Neural cell (in vitro differentiated cells): Measurements from ENCODE around the gene KCTD16. TPM values are rescaled to one million over a fixed set of nuclear protein-coding genes. Genes with fewer than 3 reads are reported as not detected.

Source experiments
- H2AFZ ChIP-seq: fragments of 200-600, 300-800 bp; sonication (generic), shearing (Covaris generic); 2 replicates; pipeline ENCODE4 v1.6.0; 2014; ENCODE audit warnings: low read depth, mild to moderate bottlenecking, antibody characterized with exemption, low read length, moderate library complexity
- H3F3A ChIP-seq: fragments of 200-600 bp; shearing (Covaris generic); 2 replicates; pipeline ENCODE4 v1.6.1; 2016; ENCODE audit warnings: mild to moderate bottlenecking, moderate library complexity, mixed read lengths, antibody characterized with exemption, low read length; ENCODE audit not compliant: insufficient read depth, poor library complexity, severe bottlenecking
- H3K27ac ChIP-seq: fragments of 200-600, 300-800 bp; sonication (generic), shearing (Covaris generic); 2 replicates; pipeline ENCODE4 v1.5.1; 2014; ENCODE audit warnings: mild to moderate bottlenecking, low read length, moderate library complexity
- H3K27me3 ChIP-seq: fragments of 300-800, 200-600 bp; sonication (generic), shearing (Covaris generic); 2 replicates; pipeline ENCODE4 v1.6.0; 2014; ENCODE audit warnings: mild to moderate bottlenecking, low read depth, low read length, moderate library complexity; ENCODE audit not compliant: insufficient read depth
- H3K36me3 ChIP-seq: fragments of 300-800, 200-600 bp; sonication (generic), shearing (Covaris generic); 2 replicates; pipeline ENCODE4 v1.5.1; 2014; ENCODE audit warnings: mild to moderate bottlenecking, antibody characterized with exemption, low read length, moderate library complexity; ENCODE audit not compliant: insufficient read depth
- H3K4me2 ChIP-seq: fragments of 300-800, 200-600 bp; sonication (generic), shearing (Covaris generic); 2 replicates; pipeline ENCODE4 v1.6.0; 2014; ENCODE audit warnings: mild to moderate bottlenecking, low read length
- H3K4me3 ChIP-seq: fragments of 300-800, 200-600 bp; sonication (generic), shearing (Covaris generic); 2 replicates; pipeline ENCODE4 v1.5.1; 2014; ENCODE audit warnings: mild to moderate bottlenecking, low read length, moderate library complexity
- H3K79me2 ChIP-seq: fragments of 200-600 bp; shearing (Covaris generic); replicated peaks from 2 replicates; pipeline ENCODE4 v1.6.0; 2014; ENCODE audit warnings: mild to moderate bottlenecking, low read length, moderate library complexity; ENCODE audit not compliant: insufficient read depth
- H3K9ac ChIP-seq: fragments of 300-800, 200-600 bp; sonication (generic), shearing (Covaris generic); 2 replicates; pipeline ENCODE4 v1.6.1; 2016; ENCODE audit warnings: mild to moderate bottlenecking, low read length, mixed read lengths
- H3K9me2 ChIP-seq: fragments of 200-600 bp; shearing (Covaris generic); 2 replicates; pipeline ENCODE4 v1.6.1; 2016; ENCODE audit warnings: mild to moderate bottlenecking, low read length, mixed read lengths; ENCODE audit not compliant: insufficient read depth
- H3K9me3 ChIP-seq: fragments of 200-600, 300-800 bp; sonication (generic), shearing (Covaris generic); 2 replicates; pipeline ENCODE4 v1.6.1; 2016; ENCODE audit warnings: mild to moderate bottlenecking, mixed run types, low read length, moderate library complexity, mixed read lengths
- H4K20me1 ChIP-seq: fragments of 200-600 bp; shearing (Covaris generic); 2 replicates; pipeline ENCODE4 v1.6.1; 2016; ENCODE audit warnings: mild to moderate bottlenecking, mixed run types; ENCODE audit not compliant: insufficient read depth
- EP300 ChIP-seq: fragments of 450-650 bp; conservative IDR thresholded peaks from 2 replicates; pipeline ENCODE4 v1.6.1; 2014; ENCODE audit warnings: antibody characterized with exemption, mild to moderate bottlenecking, moderate library complexity; ENCODE audit not compliant: poor library complexity, severe bottlenecking
- EZH2 ChIP-seq: fragments of 200-600, 300-800 bp; shearing (Covaris generic), sonication (generic); IDR thresholded peaks from 2 replicates; pipeline ENCODE4 v1.6.1; 2014; ENCODE audit warnings: antibody characterized with exemption, low read length, borderline replicate concordance, mild to moderate bottlenecking; ENCODE audit not compliant: insufficient read depth, poor library complexity, severe bottlenecking
- MXI1 ChIP-seq: fragments of 450-650 bp; conservative IDR thresholded peaks from 2 replicates; pipeline ENCODE4 v1.6.1; 2014; ENCODE audit warnings: antibody characterized with exemption, mild to moderate bottlenecking; ENCODE audit not compliant: poor library complexity, severe bottlenecking
- POLR2AphosphoS5 ChIP-seq: IDR thresholded peaks from 2 replicates; pipeline ENCODE4 v1.6.1; 2012
- RAD21 ChIP-seq: fragments of 450-650 bp; conservative IDR thresholded peaks from 2 replicates; pipeline ENCODE4 v1.6.1; 2014; ENCODE audit warnings: antibody characterized with exemption, mild to moderate bottlenecking, moderate library complexity
- SMC3 ChIP-seq: fragments of 450-650 bp; conservative IDR thresholded peaks from 2 replicates; pipeline ENCODE4 v1.6.1; 2014; ENCODE audit warnings: antibody characterized with exemption, mild to moderate bottlenecking, moderate library complexity; ENCODE audit not compliant: poor library complexity
- TAF1 ChIP-seq: IDR thresholded peaks from 2 replicates; pipeline ENCODE4 v1.6.1; 2012; ENCODE audit warnings: low read depth
- polyA plus RNA-seq: library from polyadenylated mRNA; depleted of rRNA; stranded (reverse); fragments of >200 nt; gene quantifications from 2 replicates; pipeline ENCODE4 v1.2.3, GENCODE V29; 2014
- TF ChIP-seq, protein P1 (sequence below): fragments of 450-650 bp; IDR thresholded peaks from 2 replicates; pipeline ENCODE4 v1.5.1; 2014; ENCODE audit warnings: antibody characterized with exemption, mild to moderate bottlenecking, moderate library complexity; ENCODE audit not compliant: poor library complexity, severe bottlenecking
- TF ChIP-seq, protein P2 (sequence below): IDR thresholded peaks from 2 replicates; pipeline ENCODE4 v1.6.1; 2012; ENCODE audit warnings: borderline replicate concordance

Gene KCTD16
- polyA plus RNA-seq, 1 donor from 2014 or later: 7.1 TPM

DNA sequence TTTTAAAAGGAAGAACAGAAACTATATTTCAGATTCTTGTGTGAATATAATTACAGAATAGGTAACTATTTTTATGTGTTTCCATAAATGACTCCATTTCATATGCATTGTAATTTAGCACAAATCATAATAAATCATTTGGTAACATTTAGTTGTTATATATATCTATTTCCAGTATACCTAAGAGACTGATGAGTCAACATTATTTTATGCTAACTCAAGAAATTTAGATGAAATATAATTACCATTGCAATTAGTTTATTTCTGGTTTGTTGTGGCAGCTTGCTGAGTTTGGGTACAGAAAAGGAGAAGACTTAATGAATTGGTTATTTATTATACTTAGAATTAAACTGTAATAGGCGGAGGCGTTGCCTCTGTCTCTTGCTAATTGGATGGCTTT, 314.9 kb downstream of the KCTD16 start:
- TF ChIP-seq POLR2AphosphoS5 (no peak), EZH2 (no peak), RAD21 (no peak), TAF1 (no peak), EP300 (no peak), MXI1 (no peak), SMC3 (no peak)
- TF ChIP-seq, protein P1, sequence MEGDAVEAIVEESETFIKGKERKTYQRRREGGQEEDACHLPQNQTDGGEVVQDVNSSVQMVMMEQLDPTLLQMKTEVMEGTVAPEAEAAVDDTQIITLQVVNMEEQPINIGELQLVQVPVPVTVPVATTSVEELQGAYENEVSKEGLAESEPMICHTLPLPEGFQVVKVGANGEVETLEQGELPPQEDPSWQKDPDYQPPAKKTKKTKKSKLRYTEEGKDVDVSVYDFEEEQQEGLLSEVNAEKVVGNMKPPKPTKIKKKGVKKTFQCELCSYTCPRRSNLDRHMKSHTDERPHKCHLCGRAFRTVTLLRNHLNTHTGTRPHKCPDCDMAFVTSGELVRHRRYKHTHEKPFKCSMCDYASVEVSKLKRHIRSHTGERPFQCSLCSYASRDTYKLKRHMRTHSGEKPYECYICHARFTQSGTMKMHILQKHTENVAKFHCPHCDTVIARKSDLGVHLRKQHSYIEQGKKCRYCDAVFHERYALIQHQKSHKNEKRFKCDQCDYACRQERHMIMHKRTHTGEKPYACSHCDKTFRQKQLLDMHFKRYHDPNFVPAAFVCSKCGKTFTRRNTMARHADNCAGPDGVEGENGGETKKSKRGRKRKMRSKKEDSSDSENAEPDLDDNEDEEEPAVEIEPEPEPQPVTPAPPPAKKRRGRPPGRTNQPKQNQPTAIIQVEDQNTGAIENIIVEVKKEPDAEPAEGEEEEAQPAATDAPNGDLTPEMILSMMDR: no peak
- TF ChIP-seq, protein P2, sequence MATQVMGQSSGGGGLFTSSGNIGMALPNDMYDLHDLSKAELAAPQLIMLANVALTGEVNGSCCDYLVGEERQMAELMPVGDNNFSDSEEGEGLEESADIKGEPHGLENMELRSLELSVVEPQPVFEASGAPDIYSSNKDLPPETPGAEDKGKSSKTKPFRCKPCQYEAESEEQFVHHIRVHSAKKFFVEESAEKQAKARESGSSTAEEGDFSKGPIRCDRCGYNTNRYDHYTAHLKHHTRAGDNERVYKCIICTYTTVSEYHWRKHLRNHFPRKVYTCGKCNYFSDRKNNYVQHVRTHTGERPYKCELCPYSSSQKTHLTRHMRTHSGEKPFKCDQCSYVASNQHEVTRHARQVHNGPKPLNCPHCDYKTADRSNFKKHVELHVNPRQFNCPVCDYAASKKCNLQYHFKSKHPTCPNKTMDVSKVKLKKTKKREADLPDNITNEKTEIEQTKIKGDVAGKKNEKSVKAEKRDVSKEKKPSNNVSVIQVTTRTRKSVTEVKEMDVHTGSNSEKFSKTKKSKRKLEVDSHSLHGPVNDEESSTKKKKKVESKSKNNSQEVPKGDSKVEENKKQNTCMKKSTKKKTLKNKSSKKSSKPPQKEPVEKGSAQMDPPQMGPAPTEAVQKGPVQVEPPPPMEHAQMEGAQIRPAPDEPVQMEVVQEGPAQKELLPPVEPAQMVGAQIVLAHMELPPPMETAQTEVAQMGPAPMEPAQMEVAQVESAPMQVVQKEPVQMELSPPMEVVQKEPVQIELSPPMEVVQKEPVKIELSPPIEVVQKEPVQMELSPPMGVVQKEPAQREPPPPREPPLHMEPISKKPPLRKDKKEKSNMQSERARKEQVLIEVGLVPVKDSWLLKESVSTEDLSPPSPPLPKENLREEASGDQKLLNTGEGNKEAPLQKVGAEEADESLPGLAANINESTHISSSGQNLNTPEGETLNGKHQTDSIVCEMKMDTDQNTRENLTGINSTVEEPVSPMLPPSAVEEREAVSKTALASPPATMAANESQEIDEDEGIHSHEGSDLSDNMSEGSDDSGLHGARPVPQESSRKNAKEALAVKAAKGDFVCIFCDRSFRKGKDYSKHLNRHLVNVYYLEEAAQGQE: no peak
- Histone ChIP-seq H3K9me2 (no peaks in the 10 kb centered on the region), H2AFZ (no peak overlapping the region), H3K9ac (no peak overlapping the region), H3K36me3 (no peaks in the 10 kb centered on the region), H3K4me2 (no peak overlapping the region), H3K9me3 (no peaks in the 10 kb centered on the region), H3K4me3 (no peak overlapping the region), H3F3A (no peaks in the 10 kb centered on the region), H3K27me3 (no peaks in the 10 kb centered on the region), H4K20me1 (no peaks in the 10 kb centered on the region), H3K79me2 (no peaks in the 10 kb centered on the region), H3K27ac (no peak overlapping the region)

DNA sequence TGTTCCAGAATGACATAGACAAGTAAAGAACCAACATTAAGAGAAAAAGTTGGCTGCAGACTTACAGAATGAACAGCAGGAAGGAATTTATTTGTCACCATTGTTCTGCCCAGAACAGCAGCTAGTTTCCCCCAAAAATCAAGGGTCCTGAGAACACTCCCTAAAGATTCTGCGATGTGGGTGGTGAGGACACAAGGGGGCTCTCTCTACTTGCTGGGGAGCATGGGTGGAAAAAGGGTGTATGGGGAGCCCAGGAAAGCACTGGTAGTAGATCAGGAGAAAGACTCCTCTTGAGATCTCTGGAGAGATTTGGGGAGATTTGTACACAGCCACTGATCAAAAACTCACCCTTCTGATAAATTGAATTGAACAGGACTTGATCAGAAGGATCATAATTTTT, 316.5 kb downstream of the KCTD16 start:
- H3K4me3 ChIP-seq: no peak overlapping the region
- no peak overlapping the region for H3K27ac ChIP-seq
- no peaks in the 10 kb centered on the region for H3K27me3 ChIP-seq
- H4K20me1 ChIP-seq: no peaks in the 10 kb centered on the region
- no peaks in the 10 kb centered on the region for H3K79me2 ChIP-seq
- H3K9ac ChIP-seq: no peak overlapping the region
- H3K9me2 ChIP-seq: no peaks in the 10 kb centered on the region
- no peaks in the 10 kb centered on the region for H3K36me3 ChIP-seq
- H2AFZ ChIP-seq: no peak overlapping the region
- H3F3A ChIP-seq: no peaks in the 10 kb centered on the region
- TF ChIP-seq MXI1 (no peak), EZH2 (no peak), TAF1 (no peak), SMC3 (no peak), RAD21 (no peak), POLR2AphosphoS5 (no peak), EP300 (no peak)
- TF ChIP-seq, protein P1: no peak
- TF ChIP-seq, protein P2: no peak
- H3K4me2 ChIP-seq: no peak overlapping the region
- H3K9me3 ChIP-seq: no peaks in the 10 kb centered on the region
